HG02885 (cell line): ENCODE results near the gene CAMK1D.

ENCODE experiments used
- ATAC-seq: cut with Tn5 transposase; IDR thresholded peaks from one replicate; pipeline ENCODE4 v1.9.1; 2021; ENCODE audit warnings: mild to moderate bottlenecking; ENCODE audit not compliant: unreplicated experiment, poor library complexity

CAMK1D gene

DNA sequence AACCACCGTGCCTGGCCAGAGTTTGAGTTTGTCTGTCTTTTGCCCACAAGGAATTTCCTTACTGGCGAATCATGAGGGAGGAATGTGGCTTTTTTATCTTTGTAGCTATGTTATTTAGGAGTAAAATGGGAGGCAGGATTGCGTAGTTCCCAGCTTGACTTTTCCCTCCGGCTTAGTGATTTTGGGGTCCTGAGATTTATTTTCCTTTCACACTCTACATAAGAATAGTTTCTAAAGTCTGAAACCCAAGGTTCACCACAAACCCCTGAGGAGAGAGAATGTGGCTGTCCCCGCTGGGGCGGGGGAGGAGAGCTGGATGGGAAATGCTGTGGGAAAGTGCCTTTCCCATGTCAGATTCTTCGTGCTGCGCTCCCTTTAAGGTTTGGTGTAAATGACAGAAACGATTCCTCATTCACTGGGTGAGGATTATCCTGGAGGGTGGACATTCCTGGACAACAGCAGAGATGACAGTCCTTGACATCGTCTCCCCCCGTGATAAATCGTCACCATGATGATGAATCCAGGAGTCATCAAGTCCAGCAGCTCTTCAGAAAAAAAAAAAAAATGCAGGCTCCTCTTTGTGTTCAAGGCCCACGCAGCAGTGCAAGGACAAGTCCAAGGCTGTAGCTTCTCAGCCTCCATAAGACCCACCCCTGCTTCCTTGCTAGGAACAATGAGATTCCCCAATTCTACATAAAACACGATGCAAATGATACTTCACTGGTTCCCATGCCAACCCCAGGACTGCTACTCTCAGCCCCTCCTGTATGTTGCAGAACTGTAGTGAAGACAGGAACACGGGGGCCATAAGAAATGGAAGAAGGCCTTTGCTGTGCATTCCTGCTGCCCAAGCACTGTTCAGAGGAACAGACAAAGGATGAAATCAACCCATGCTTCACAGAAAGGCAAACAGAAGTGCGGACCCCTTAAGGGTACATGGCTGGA lies 419.1 kb downstream of the CAMK1D start:
- no peak for ATAC-seq

- ATAC-seq, result no peak
These were observed 420.1 kb downstream of the CAMK1D start for GRCh38 chr10:12769323-12770044.

- no peak for ATAC-seq
These were observed 422.8 kb downstream of the CAMK1D start for GRCh38 chr10:12771981-12772760.

- no peak for ATAC-seq
These were observed 423.6 kb downstream of the CAMK1D start for GRCh38 chr10:12772797-12773587.

GRCh38 chr10:12774204-12774894 lies 425.0 kb downstream of the CAMK1D start:
- ATAC-seq, result no peak

- no peak for ATAC-seq
These were observed 428.7 kb downstream of the CAMK1D start for GRCh38 chr10:12777840-12778585.

GRCh38 chr10:12780634-12781601 lies 431.6 kb downstream of the CAMK1D start:
- ATAC-seq, result no peak

- ATAC-seq, result no peak
These were observed 432.6 kb downstream of the CAMK1D start for GRCh38 chr10:12781976-12782375.

GRCh38 chr10:12782537-12782936 lies 433.2 kb downstream of the CAMK1D start:
- no peak for ATAC-seq

DNA sequence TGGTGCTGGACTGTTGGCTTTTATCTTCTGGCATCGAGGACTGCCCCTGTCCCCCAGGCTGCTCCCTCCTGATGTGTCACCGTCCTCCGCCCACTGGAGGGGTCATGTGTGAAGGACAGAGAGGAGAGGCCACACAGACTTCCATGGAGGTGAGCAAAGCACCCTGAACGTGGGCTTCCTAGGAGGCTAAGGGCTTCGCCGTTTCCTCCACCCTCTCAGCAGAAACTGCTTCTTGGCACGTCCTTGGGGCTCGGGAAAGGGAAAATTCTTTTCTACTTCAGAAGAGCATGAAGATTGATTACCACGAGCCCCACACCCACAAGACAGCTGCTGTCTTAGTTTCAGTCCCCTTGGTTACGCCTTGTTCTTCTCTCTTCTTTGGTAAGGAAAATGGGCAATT lies 433.9 kb downstream of the CAMK1D start:
- no peak for ATAC-seq

DNA sequence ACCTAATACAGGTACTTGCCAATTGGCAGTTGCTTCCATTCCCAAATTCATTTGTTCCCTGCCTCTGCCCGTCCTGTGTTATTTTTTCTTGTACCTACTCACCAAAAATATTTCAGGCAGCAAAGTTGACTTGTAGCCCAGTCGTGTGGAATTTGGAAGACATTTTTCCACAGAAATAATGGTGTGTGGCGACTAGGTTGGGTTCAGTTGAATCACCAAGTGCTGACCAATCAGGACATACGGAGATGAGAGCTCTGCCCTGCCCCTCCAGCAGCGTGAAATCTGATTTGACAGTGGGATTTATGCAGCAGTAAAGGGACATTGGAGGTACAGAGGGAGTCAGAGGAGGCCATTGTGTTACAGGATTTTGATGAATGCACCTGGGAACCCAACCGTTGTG lies 435.3 kb downstream of the CAMK1D start:
- ATAC-seq, result no peak

- no peak for ATAC-seq
These were observed 436.1 kb downstream of the CAMK1D start for GRCh38 chr10:12785415-12785831.

DNA sequence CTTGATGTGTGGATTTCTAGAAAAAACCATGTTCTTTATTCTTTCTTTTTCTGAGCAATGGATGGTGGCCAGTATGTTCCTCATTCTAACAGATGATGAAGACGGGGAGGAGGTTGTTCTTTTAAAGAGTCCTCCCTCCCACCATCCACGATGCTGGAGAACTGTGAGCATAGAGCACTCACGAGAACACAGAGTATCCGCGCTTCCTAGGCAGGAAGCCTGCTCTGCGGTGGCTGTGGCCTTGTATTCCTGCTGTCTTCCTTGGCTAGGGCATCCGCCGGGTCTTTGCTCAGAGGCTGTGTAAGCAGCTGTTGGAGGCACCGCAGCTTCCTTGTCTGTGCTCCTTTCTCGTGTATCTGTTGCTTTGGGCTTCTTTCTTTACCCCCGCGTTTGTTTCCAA lies 437.9 kb downstream of the CAMK1D start:
- no peak for ATAC-seq

GRCh38 chr10:12788277-12788676 lies 438.9 kb downstream of the CAMK1D start:
- no peak for ATAC-seq

- no peak for ATAC-seq
These were observed 440.9 kb downstream of the CAMK1D start for GRCh38 chr10:12790270-12790669.

GRCh38 chr10:12791728-12792127 lies 442.4 kb downstream of the CAMK1D start:
- no peak for ATAC-seq

- ATAC-seq, result no peak
These were observed 443.7 kb downstream of the CAMK1D start for GRCh38 chr10:12792889-12793556.
